Ovary (tissue), 3 donors: ENCODE data around the gene ANKFN1.

Experiments
- CTCF ChIP-seq, 3 donors: fragments of 450-650 bp in 2 of 3; fragments of 200-600 bp in 1 of 3; IDR thresholded peaks; one replicate each; pipeline versions ENCODE4 v1.5.1 to v1.8.0; 2016 to 2022; ENCODE audit warnings: antibody characterized with exemption in 3 of 3, mild to moderate bottlenecking in 1 of 3
- POLR2A ChIP-seq: fragments of 450-650 bp; IDR thresholded peaks from one replicate; pipeline ENCODE4 v1.6.1; 2017; ENCODE audit warnings: antibody characterized with exemption, mild to moderate bottlenecking, moderate library complexity
- donor health status: DM: no; HTN: no; CAD: no.

- TF ChIP-seq POLR2A (no peak), CTCF (IDR thresholded peaks at IDR 0.05) (no peak)
Measured at GRCh38 chr17:56159826-56160380, 6.6 kb downstream of the ANKFN1 start.
